Measurements from ENCODE around the gene ATP4A. TPM values are rescaled to one million over a fixed set of nuclear protein-coding genes. Genes with fewer than 3 reads are reported as not detected.

Gene ATP4A
- total and polyA plus RNA-seq, 8 donors = 9.8 to 890 (median 301) TPM

- no peak overlapping the region for H3K27ac ChIP-seq
- intact Hi-C loops (cut with DNase I; ENCODE audit: low total_unique reads) = no loop called here
- TF ChIP-seq EP300 (IDR thresholded peaks at IDR 0.05) (no peak), POLR2A (IDR thresholded peaks at IDR 0.05) (no peak)
- no peaks in the 10 kb centered on the region for H3K36me3 ChIP-seq
- no peaks in the 10 kb centered on the region for H3K9me3 ChIP-seq
- peaks cover 0 to 26% (median 0%) of the 10 kb centered on the region in 3 donors for H3K27me3 ChIP-seq
- no peaks in the 10 kb centered on the region for H3K4me1 ChIP-seq
- no peak for DNase-seq
- WGBS, 5 donors = 63 to 75% (median 69%) methylated on average over 16 of the region's 16 CpGs
- H3K4me3 ChIP-seq = no peak overlapping the region
Observed at GRCh38 chr19:35521124-35521743, 42.2 kb downstream of the ATP4A start.

GRCh38 chr19:35519291-35519690 lies 44.2 kb downstream of the ATP4A start:
- Histone ChIP-seq H3K27ac (no peak overlapping the region), H3K36me3 (no peaks in the 10 kb centered on the region), H3K9me3 (no peaks in the 10 kb centered on the region), H3K4me1 (no peaks in the 10 kb centered on the region), H3K4me3 (no peak overlapping the region), H3K27me3 (peaks cover 0 to 13% (median 0%) of the 10 kb centered on the region in 3 donors)
- WGBS, 5 donors = 47 to 56% (median 53%) methylated on average over 7 of the region's 7 CpGs
- TF ChIP-seq EP300 (IDR thresholded peaks at IDR 0.05) = no peak
- TF ChIP-seq CTCF (IDR thresholded peaks at IDR 0.05) = no peak
- no peak for TF ChIP-seq POLR2A (IDR thresholded peaks at IDR 0.05)
- no peak for TF ChIP-seq POLR2AphosphoS5 (IDR thresholded peaks at IDR 0.05)
- intact Hi-C loops (cut with DNase I; ENCODE audit: low total_unique reads) = no loop called here
- no peak for DNase-seq

- TF ChIP-seq CTCF (IDR thresholded peaks at IDR 0.05) = no peak
- TF ChIP-seq POLR2AphosphoS5 (IDR thresholded peaks at IDR 0.05) = no peak
- no peak for TF ChIP-seq EP300 (IDR thresholded peaks at IDR 0.05)
- no peak for TF ChIP-seq POLR2A (IDR thresholded peaks at IDR 0.05)
- H3K27ac ChIP-seq = no peak overlapping the region
Observed at GRCh38 chr19:35518313-35518712, 45.1 kb downstream of the ATP4A start.

GRCh38 chr19:35517342-35517741 lies 46.1 kb downstream of the ATP4A start:
- Histone ChIP-seq H3K27me3 (peaks cover 0 to 25% (median 0%) of the 10 kb centered on the region in 3 donors), H3K4me1 (no peaks in the 10 kb centered on the region), H3K9me3 (no peaks in the 10 kb centered on the region), H3K36me3 (no peaks in the 10 kb centered on the region), H3K27ac (no peak overlapping the region), H3K4me3 (no peak overlapping the region)
- intact Hi-C loops (cut with DNase I; ENCODE audit: low total_unique reads) = no loop called here
- DNase-seq = no peak
- WGBS, 5 donors = 88 to 94% (median 91%) methylated on average over 2 of the region's 2 CpGs
- no peak for TF ChIP-seq EP300 (IDR thresholded peaks at IDR 0.05)
- no peak for TF ChIP-seq POLR2A (IDR thresholded peaks at IDR 0.05)
- no peak for TF ChIP-seq POLR2AphosphoS5 (IDR thresholded peaks at IDR 0.05)
- TF ChIP-seq CTCF (IDR thresholded peaks at IDR 0.05) = no peak

More at GRCh38 chr19:35518313-35518712, 45.1 kb downstream of the ATP4A start:
- Histone ChIP-seq H3K36me3 (no peaks in the 10 kb centered on the region), H3K9me3 (no peaks in the 10 kb centered on the region), H3K4me3 (no peak overlapping the region), H3K27me3 (peaks cover 0 to 16% (median 0%) of the 10 kb centered on the region in 3 donors), H3K4me1 (no peaks in the 10 kb centered on the region)
- 55 to 66% (median 59%) methylated on average over 6 of the region's 6 CpGs for WGBS, 5 donors
- no peak for DNase-seq
- intact Hi-C loops (cut with DNase I; ENCODE audit: low total_unique reads) = no loop called here

GRCh38 chr19:35516310-35516709 lies 47.1 kb downstream of the ATP4A start:
- 83 to 97% (median 90%) methylated on average over 3 of the region's 3 CpGs for WGBS, 5 donors
- intact Hi-C loops (cut with DNase I; ENCODE audit: low total_unique reads) = no loop called here
- Histone ChIP-seq H3K4me1 (no peaks in the 10 kb centered on the region), H3K9me3 (no peaks in the 10 kb centered on the region), H3K4me3 (no peak overlapping the region), H3K36me3 (no peaks in the 10 kb centered on the region), H3K27me3 (peaks cover 0 to 36% (median 0%) of the 10 kb centered on the region in 3 donors), H3K27ac (no peak overlapping the region)
- TF ChIP-seq POLR2AphosphoS5 (IDR thresholded peaks at IDR 0.05) (no peak), CTCF (IDR thresholded peaks at IDR 0.05) (no peak), EP300 (IDR thresholded peaks at IDR 0.05) (no peak), POLR2A (IDR thresholded peaks at IDR 0.05) (no peak)
- no peak for DNase-seq

All from stomach (tissue), 9 donors.